GM23338 (cell line): ENCODE results near the gene RNU5B-1. TPM values are rescaled to one million over a fixed set of nuclear protein-coding genes. Genes with fewer than 3 reads are reported as not detected.

Experiments
- ATAC-seq: fragments of 200-7000 bp; cut with Tn5 transposase; 3 replicates; pipeline ENCODE4 v1.9.1; 2020
- DNase-seq: peaks from one replicate; pipeline ENCODE4 v3.0.0-alpha.2; 2015; ENCODE audit warnings: low spot score
- H2AFZ ChIP-seq: fragments of 200-600 bp; sonication (generic); 2 replicates; pipeline ENCODE4 v1.8.0; 2016; ENCODE audit warnings: antibody characterized with exemption, mild to moderate bottlenecking, moderate library complexity
- H3F3A ChIP-seq: fragments of 200-600 bp; sonication (generic); replicated peaks from 2 replicates; pipeline ENCODE4 v1.8.0; 2017; ENCODE audit warnings: antibody characterized with exemption, mixed run types, low read depth
- H3K27ac ChIP-seq: fragments of 200-600 bp; sonication (generic); 2 replicates; pipeline ENCODE4 v1.6.1; 2016; ENCODE audit warnings: low read depth
- H3K27me3 ChIP-seq: fragments of 200-600 bp; sonication (generic); 2 replicates; pipeline ENCODE4 v1.8.0; 2016; ENCODE audit warnings: mild to moderate bottlenecking, mixed run types, moderate library complexity; ENCODE audit not compliant: insufficient read depth
- H3K36me3 ChIP-seq: fragments of 200-600 bp; sonication (generic); 2 replicates; pipeline ENCODE4 v1.8.0; 2016; ENCODE audit warnings: mild to moderate bottlenecking; ENCODE audit not compliant: insufficient read depth
- H3K4me1 ChIP-seq: fragments of 200-600 bp; sonication (generic); 2 replicates; pipeline ENCODE4 v1.8.0; 2016; ENCODE audit warnings: mild to moderate bottlenecking, moderate library complexity; ENCODE audit not compliant: insufficient read depth
- H3K4me2 ChIP-seq: fragments of 200-600 bp; sonication (generic); 2 replicates; pipeline ENCODE4 v1.7.1; 2017; ENCODE audit warnings: mixed run types
- H3K4me3 ChIP-seq: fragments of 200-600 bp; sonication (generic); 2 replicates; pipeline ENCODE4 v1.6.1; 2016; ENCODE audit warnings: mixed run types
- H3K79me2 ChIP-seq: fragments of 200-600 bp; sonication (generic); replicated peaks from 2 replicates; pipeline ENCODE4 v1.8.0; 2017; ENCODE audit warnings: mild to moderate bottlenecking; ENCODE audit not compliant: insufficient read depth
- H3K9me2 ChIP-seq: fragments of 200-600 bp; sonication (generic); 2 replicates; pipeline ENCODE4 v1.8.0; 2017; ENCODE audit not compliant: insufficient read depth
- H4K20me1 ChIP-seq: fragments of 200-600 bp; sonication (generic); replicated peaks from 2 replicates; pipeline ENCODE4 v1.8.0; 2017; ENCODE audit warnings: mild to moderate bottlenecking; ENCODE audit not compliant: insufficient read depth
- H3K27ac Mint-ChIP-seq: 2 replicates; pipeline ENCODE4 v1.8.0; 2020; ENCODE audit warnings: inconsistent platforms, mild to moderate bottlenecking, moderate library complexity, mixed read lengths
- H3K27me3 Mint-ChIP-seq: 3 replicates; pipeline ENCODE4 v1.8.0; 2022; ENCODE audit warnings: low read depth, mild to moderate bottlenecking, moderate library complexity, mixed read lengths, inconsistent platforms; ENCODE audit not compliant: insufficient read depth, poor library complexity
- H3K36me3 Mint-ChIP-seq: 3 replicates; pipeline ENCODE4 v1.8.0; 2021; ENCODE audit warnings: low read depth, mild to moderate bottlenecking, inconsistent platforms, moderate library complexity, mixed read lengths
- H3K4me1 Mint-ChIP-seq: 3 replicates; pipeline ENCODE4 v1.8.0; 2020; ENCODE audit warnings: mild to moderate bottlenecking, inconsistent platforms, mixed read lengths
- H3K4me3 Mint-ChIP-seq: 3 replicates; pipeline ENCODE4 v1.8.0; 2021; ENCODE audit warnings: moderate library complexity, mild to moderate bottlenecking, inconsistent platforms, mixed read lengths
- H3K9me3 Mint-ChIP-seq: 3 replicates; pipeline ENCODE4 v1.8.0; 2020; ENCODE audit warnings: moderate library complexity, mild to moderate bottlenecking, inconsistent platforms, mixed read lengths
- CREB1 ChIP-seq: fragments of 250-450 bp; sonication (Bioruptor Pico); IDR thresholded peaks from 2 replicates; pipeline ENCODE4 v1.5.0; 2020; ENCODE audit warnings: low read depth, mild to moderate bottlenecking, moderate library complexity
- ETS1 ChIP-seq: IDR thresholded peaks from 2 replicates; pipeline ENCODE4 v1.6.1; 2016; ENCODE audit warnings: antibody characterized with exemption
- JUNB ChIP-seq: IDR thresholded peaks from one replicate; pipeline ENCODE4 v1.6.1; 2016; ENCODE audit warnings: antibody characterized with exemption; ENCODE audit not compliant: unreplicated experiment
- POLR2AphosphoS5 ChIP-seq: IDR thresholded peaks from 2 replicates; pipeline ENCODE4 v1.6.1; 2016; ENCODE audit warnings: antibody characterized with exemption, low read depth
- REST ChIP-seq: IDR thresholded peaks from one replicate; pipeline ENCODE4 v1.6.1; 2018; ENCODE audit warnings: antibody characterized with exemption; ENCODE audit not compliant: unreplicated experiment
- ZNF114 ChIP-seq: fragments of 250-450 bp; sonication (Bioruptor Pico); IDR thresholded peaks from 2 replicates; pipeline ENCODE4 v1.5.0; 2020; ENCODE audit warnings: mild to moderate bottlenecking, moderate library complexity
- polyA plus RNA-seq: library from polyadenylated mRNA; unstranded; fragments of >200 nt; fragmentation: Nextera tagmentation; extraction: Ambion mirVana; gene quantifications from 2 replicates; pipeline ENCODE4 v1.2.1, GENCODE V29; 2016
- total RNA-seq: library from RNA; depleted of rRNA; stranded (reverse); fragments of >200 nt; shearing (Covaris generic); gene quantifications from 2 replicates; pipeline ENCODE4 v1.2.3, GENCODE V29; 2014
- TF ChIP-seq, protein P1 (sequence below), 2 experiments: fragments of 200-600 bp in 1 of 2; sonication (generic) in 1 of 2; conservative IDR thresholded peaks; 2 replicates each; pipeline versions ENCODE4 v1.5.1 to v1.6.1; 2016 to 2017; ENCODE audit warnings: antibody characterized with exemption in 2 of 2, low read depth in 2 of 2, mild to moderate bottlenecking in 2 of 2, moderate library complexity in 1 of 2

The RNU5B-1 gene
- total and polyA plus RNA-seq, 2 experiments from 2014 or later = not detected

GRCh38 chr15:65286069-65286703 is 18.3 kb upstream of the RNU5B-1 start:
- TF ChIP-seq ZNF114 (CRISPR knock-in tag) (no peak), ETS1 (no peak), JUNB (no peak), REST (no peak), POLR2AphosphoS5 (no peak; the same call in none of the 2 replicates), CREB1 (CRISPR knock-in tag) (no peak)
- TF ChIP-seq, protein P1, sequence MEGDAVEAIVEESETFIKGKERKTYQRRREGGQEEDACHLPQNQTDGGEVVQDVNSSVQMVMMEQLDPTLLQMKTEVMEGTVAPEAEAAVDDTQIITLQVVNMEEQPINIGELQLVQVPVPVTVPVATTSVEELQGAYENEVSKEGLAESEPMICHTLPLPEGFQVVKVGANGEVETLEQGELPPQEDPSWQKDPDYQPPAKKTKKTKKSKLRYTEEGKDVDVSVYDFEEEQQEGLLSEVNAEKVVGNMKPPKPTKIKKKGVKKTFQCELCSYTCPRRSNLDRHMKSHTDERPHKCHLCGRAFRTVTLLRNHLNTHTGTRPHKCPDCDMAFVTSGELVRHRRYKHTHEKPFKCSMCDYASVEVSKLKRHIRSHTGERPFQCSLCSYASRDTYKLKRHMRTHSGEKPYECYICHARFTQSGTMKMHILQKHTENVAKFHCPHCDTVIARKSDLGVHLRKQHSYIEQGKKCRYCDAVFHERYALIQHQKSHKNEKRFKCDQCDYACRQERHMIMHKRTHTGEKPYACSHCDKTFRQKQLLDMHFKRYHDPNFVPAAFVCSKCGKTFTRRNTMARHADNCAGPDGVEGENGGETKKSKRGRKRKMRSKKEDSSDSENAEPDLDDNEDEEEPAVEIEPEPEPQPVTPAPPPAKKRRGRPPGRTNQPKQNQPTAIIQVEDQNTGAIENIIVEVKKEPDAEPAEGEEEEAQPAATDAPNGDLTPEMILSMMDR (conservative IDR thresholded peaks at IDR 0.05; ENCODE audit: low read depth in 2 of 2) = no peak
- Mint-ChIP-seq H3K4me1 (peaks cover 14% of the 10 kb centered on the region), H3K4me3 (peak overlapping the region; percentile 81), H3K9me3 (no peaks in the 10 kb centered on the region), H3K27me3 (peaks cover 13% of the 10 kb centered on the region), H3K36me3 (no peaks in the 10 kb centered on the region), H3K27ac (no peak overlapping the region)
- peaks cover 29% of the 10 kb centered on the region for H3K27me3 ChIP-seq
- H3F3A ChIP-seq = 0 out of 2 replicates have a peak, but pooled peaks cover 6% of the 10 kb centered on the region
- H3K27ac ChIP-seq = 0 out of 2 replicates have a peak overlapping the region, but pooled peaks have one; percentile 26
- H3K79me2 ChIP-seq = no peaks in the 10 kb centered on the region
- peaks cover 14% of the 10 kb centered on the region for H3K4me1 ChIP-seq
- peak overlapping the region; percentile 90 for H3K4me3 ChIP-seq
- no peaks in the 10 kb centered on the region for H3K36me3 ChIP-seq
- H2AFZ ChIP-seq = peak overlapping the region; percentile 100
- ATAC-seq (peak; percentile 82), DNase-seq (peak; percentile 76)
- H3K9me2 ChIP-seq = peaks cover 5% of the 10 kb centered on the region; the same call in 1 of the 2 replicates
- peak overlapping the region; percentile 82 for H3K4me2 ChIP-seq
- H4K20me1 ChIP-seq = no peaks in the 10 kb centered on the region
